SK-N-SH (cell line): Measurements from ENCODE around the gene IKZF1. TPM values are rescaled to one million over a fixed set of nuclear protein-coding genes. Genes with fewer than 3 reads are reported as not detected.

Source experiments
- CTCF ChIA-PET: fragments of 300-600, 350-600 bp; formaldehyde crosslinking; extraction: SDS; loops from one replicate; lab custom pipeline; 2021; lab: Yijun Ruan, JAX
- POLR2A ChIA-PET: fragments of 350-600 bp; sonication (Branson Sonifier 250); formaldehyde crosslinking; extraction: SDS; loops from one replicate; lab custom pipeline; 2020; ENCODE audit warnings: antibody characterized with exemption, inconsistent platforms; lab: Yijun Ruan, JAX
- DNase-seq: peaks from one replicate; pipeline ENCODE4 v3.0.0; 2012
- H2AFZ ChIP-seq: fragments of 200-600 bp; sonication (generic); 2 replicates; pipeline ENCODE4 v1.8.1; 2016; ENCODE audit warnings: antibody characterized with exemption, mild to moderate bottlenecking, low read depth
- H3F3A ChIP-seq: fragments of 200-600 bp; sonication (generic); replicated peaks from 2 replicates; pipeline ENCODE3; 2016; ENCODE audit warnings: antibody characterized with exemption, mild to moderate bottlenecking; ENCODE audit not compliant: insufficient read depth
- H3K27ac ChIP-seq, 2 experiments: fragments of 200-500 bp in 1 of 2; fragments of 200-600 bp in 1 of 2; sonication (Bioruptor generic) in 1 of 2; sonication (generic), shearing (Covaris generic) in 1 of 2; 2 replicates each; pipeline versions ENCODE4 v1.5.1 to v1.6.1; 2014 to 2016; ENCODE audit warnings: low read depth in 2 of 2, inconsistent platforms in 1 of 2, low read length in 1 of 2, mild to moderate bottlenecking in 1 of 2, mixed read lengths in 1 of 2
- H3K27me3 ChIP-seq: fragments of 200-600 bp; sonication (generic), shearing (Covaris generic); 2 replicates; pipeline ENCODE4 v1.6.1; 2016; ENCODE audit warnings: mixed run types; ENCODE audit not compliant: insufficient read depth
- H3K36me3 ChIP-seq, 2 experiments: fragments of 200-500 bp in 1 of 2; fragments of 200-600 bp in 1 of 2; sonication (Bioruptor generic) in 1 of 2; sonication (generic) in 1 of 2; replicated peaks in 1 of 2; 2 replicates each; pipeline versions ENCODE3 to v1.5.1; 2014 to 2016; ENCODE audit warnings: low read length in 1 of 2, mild to moderate bottlenecking in 1 of 2; ENCODE audit not compliant: insufficient read depth in 2 of 2, control insufficient read depth in 1 of 2
- H3K4me1 ChIP-seq, 2 experiments: fragments of 200-500 bp in 1 of 2; fragments of 200-600 bp in 1 of 2; sonication (Bioruptor generic) in 1 of 2; sonication (generic), shearing (Covaris generic) in 1 of 2; 2 replicates each; pipeline versions ENCODE4 v1.5.1 to v1.6.1; 2014 to 2016; ENCODE audit warnings: low read depth in 1 of 2, low read length in 1 of 2, mixed run types in 1 of 2; ENCODE audit not compliant: insufficient read depth in 2 of 2, control insufficient read depth in 1 of 2
- H3K4me2 ChIP-seq: fragments of 200-600 bp; sonication (generic), shearing (Covaris generic); 2 replicates; pipeline ENCODE4 v1.6.1; 2017; ENCODE audit warnings: mixed run types
- H3K4me3 ChIP-seq, 2 experiments: fragments of 200-500 bp in 1 of 2; fragments of 200-600 bp in 1 of 2; sonication (Bioruptor generic) in 1 of 2; sonication (generic), shearing (Covaris generic) in 1 of 2; 2 replicates each; pipeline versions ENCODE4 v1.5.1 to v1.8.1; 2014 to 2016; ENCODE audit warnings: low read depth in 2 of 2, inconsistent platforms in 1 of 2, low read length in 1 of 2, mild to moderate bottlenecking in 1 of 2, mixed read lengths in 1 of 2, moderate library complexity in 1 of 2
- H3K79me2 ChIP-seq: fragments of 200-600 bp; sonication (generic); 2 replicates; pipeline ENCODE4 v1.8.1; 2017; ENCODE audit warnings: mild to moderate bottlenecking; ENCODE audit not compliant: insufficient read depth
- H3K9ac ChIP-seq: fragments of 200-600 bp; sonication (generic); 2 replicates; pipeline ENCODE4 v1.6.1; 2017; ENCODE audit warnings: mixed run types
- H3K9me2 ChIP-seq: fragments of 200-600 bp; sonication (generic); 2 replicates; pipeline ENCODE4 v1.6.1; 2017; ENCODE audit warnings: mixed run types
- H3K9me3 ChIP-seq: fragments of 200-600 bp; sonication (generic); 2 replicates; pipeline ENCODE4 v1.6.1; 2017; ENCODE audit warnings: mixed run types, mild to moderate bottlenecking, moderate library complexity
- H4K20me1 ChIP-seq: fragments of 200-600 bp; sonication (generic); 2 replicates; pipeline ENCODE4 v1.6.1; 2017; ENCODE audit warnings: mild to moderate bottlenecking, mixed run types; ENCODE audit not compliant: insufficient read depth
- CHD2 ChIP-seq: fragments of 150-350 bp; IDR thresholded peaks from 2 replicates; pipeline ENCODE4 v1.6.1; 2018; ENCODE audit warnings: low read length; ENCODE audit not compliant: partially characterized antibody
- MXI1 ChIP-seq: IDR thresholded peaks from 2 replicates; pipeline ENCODE4 v1.6.1; 2012; ENCODE audit warnings: mild to moderate bottlenecking, low read depth, low read length, improper control_type of control experiment
- NRF1 ChIP-seq: IDR thresholded peaks from 2 replicates; pipeline ENCODE4 v1.6.1; 2012; ENCODE audit warnings: low read depth, mild to moderate bottlenecking, low read length
- POLR2AphosphoS5 ChIP-seq: IDR thresholded peaks from 2 replicates; pipeline ENCODE4 v1.6.1; 2012; ENCODE audit warnings: low read depth, low read length
- RFX5 ChIP-seq: IDR thresholded peaks from 2 replicates; pipeline ENCODE4 v1.6.1; 2012; ENCODE audit warnings: mild to moderate bottlenecking, improper control_type of control experiment, low read length
- SIN3A ChIP-seq: IDR thresholded peaks from 2 replicates; pipeline ENCODE4 v1.6.1; 2012; ENCODE audit warnings: low read depth, mild to moderate bottlenecking, low read length, moderate library complexity, borderline replicate concordance
- TCF12 ChIP-seq: IDR thresholded peaks from 2 replicates; pipeline ENCODE4 v1.4.0; 2012
- WGBS: methylation state at CpG from one replicate; pipeline ENCODE4 v1.1.6; 2017; ENCODE audit warnings: low lambda C conversion rate; 5-methylcytosine and 5-hydroxymethylcytosine counted together
- polyA plus RNA-seq, 3 experiments: library from polyadenylated mRNA; depleted of rRNA; stranded (reverse); fragments of >200 nt; gene quantifications; 2 replicates each; pipeline ENCODE4 v1.2.3, GENCODE V29; 2012
- TF ChIP-seq, protein P1 (sequence below): IDR thresholded peaks from 2 replicates; pipeline ENCODE4 v1.4.0; 2012; ENCODE audit warnings: low read depth, borderline replicate concordance
- TF ChIP-seq, protein P2 (sequence below): IDR thresholded peaks from 2 replicates; pipeline ENCODE4; 2012
- TF ChIP-seq, protein P3 (sequence below): IDR thresholded peaks from 2 replicates; pipeline ENCODE4 v1.4.0; 2012; ENCODE audit warnings: low read depth, borderline replicate concordance
- TF ChIP-seq, protein P4 (sequence below): IDR thresholded peaks from 2 replicates; pipeline ENCODE4 v1.6.1; 2012; ENCODE audit warnings: mild to moderate bottlenecking, low read depth, low read length, moderate library complexity

The IKZF1 gene
- polyA plus RNA-seq, 1 of the 3 experiments (the other 2 are of a cell fraction): not detected

DNA sequence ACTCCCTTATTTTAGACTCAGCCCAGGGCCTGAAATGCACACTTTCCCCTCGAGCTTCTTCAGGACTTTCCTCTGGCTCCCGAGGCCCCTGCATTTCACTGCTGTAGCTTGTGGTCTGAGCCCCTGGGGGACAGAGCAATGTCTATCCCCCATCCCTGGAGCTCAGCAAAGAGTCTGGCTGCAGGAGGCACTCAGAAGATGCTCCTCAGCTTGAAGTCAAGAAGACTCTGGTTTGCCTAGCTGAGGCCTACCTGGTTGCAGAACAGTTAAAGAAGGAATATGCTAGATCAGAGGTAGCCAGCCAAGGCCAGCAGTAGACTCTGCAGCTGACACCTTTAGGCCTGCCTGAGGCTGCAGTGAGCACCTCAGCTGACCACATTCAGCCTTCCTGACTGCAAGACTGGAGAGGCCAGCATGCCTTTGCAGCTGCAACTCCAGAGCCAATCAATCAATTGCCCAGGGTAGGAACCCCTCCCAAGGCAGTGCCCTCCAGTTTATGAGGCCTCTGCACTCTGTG is 36.9 kb upstream of the IKZF1 start (continued):
- no peak for TF ChIP-seq NRF1
- TF ChIP-seq, protein P1, sequence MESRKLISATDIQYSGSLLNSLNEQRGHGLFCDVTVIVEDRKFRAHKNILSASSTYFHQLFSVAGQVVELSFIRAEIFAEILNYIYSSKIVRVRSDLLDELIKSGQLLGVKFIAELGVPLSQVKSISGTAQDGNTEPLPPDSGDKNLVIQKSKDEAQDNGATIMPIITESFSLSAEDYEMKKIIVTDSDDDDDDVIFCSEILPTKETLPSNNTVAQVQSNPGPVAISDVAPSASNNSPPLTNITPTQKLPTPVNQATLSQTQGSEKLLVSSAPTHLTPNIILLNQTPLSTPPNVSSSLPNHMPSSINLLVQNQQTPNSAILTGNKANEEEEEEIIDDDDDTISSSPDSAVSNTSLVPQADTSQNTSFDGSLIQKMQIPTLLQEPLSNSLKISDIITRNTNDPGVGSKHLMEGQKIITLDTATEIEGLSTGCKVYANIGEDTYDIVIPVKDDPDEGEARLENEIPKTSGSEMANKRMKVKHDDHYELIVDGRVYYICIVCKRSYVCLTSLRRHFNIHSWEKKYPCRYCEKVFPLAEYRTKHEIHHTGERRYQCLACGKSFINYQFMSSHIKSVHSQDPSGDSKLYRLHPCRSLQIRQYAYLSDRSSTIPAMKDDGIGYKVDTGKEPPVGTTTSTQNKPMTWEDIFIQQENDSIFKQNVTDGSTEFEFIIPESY: no peak
- TF ChIP-seq, protein P2, sequence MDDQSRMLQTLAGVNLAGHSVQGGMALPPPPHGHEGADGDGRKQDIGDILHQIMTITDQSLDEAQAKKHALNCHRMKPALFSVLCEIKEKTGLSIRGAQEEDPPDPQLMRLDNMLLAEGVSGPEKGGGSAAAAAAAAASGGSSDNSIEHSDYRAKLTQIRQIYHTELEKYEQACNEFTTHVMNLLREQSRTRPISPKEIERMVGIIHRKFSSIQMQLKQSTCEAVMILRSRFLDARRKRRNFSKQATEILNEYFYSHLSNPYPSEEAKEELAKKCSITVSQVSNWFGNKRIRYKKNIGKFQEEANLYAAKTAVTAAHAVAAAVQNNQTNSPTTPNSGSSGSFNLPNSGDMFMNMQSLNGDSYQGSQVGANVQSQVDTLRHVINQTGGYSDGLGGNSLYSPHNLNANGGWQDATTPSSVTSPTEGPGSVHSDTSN: no peak
- no peak for TF ChIP-seq POLR2AphosphoS5
- TF ChIP-seq, protein P3, sequence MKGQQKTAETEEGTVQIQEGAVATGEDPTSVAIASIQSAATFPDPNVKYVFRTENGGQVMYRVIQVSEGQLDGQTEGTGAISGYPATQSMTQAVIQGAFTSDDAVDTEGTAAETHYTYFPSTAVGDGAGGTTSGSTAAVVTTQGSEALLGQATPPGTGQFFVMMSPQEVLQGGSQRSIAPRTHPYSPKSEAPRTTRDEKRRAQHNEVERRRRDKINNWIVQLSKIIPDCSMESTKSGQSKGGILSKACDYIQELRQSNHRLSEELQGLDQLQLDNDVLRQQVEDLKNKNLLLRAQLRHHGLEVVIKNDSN: no peak
- TF ChIP-seq TCF12: no peak

DNA sequence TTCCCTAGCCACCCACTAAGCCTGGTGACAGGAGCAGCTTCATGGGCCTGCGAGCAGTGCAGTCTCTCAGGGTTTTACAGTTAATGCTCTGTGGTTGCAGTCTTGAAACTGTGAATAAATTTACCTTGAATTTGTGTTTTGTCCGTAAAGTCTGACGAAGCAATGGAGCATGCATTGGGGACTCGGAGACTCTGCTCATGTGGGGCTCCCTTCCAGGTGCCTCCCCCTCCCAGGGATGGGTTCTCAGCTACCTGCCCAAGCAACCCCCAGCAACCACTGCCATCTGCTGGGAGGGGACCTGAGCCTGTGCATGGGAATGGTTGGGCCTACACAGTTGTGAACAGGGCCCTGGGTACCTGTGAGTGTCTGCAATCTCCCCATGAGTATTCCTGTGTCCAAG is 36.3 kb upstream of the IKZF1 start:
- Histone ChIP-seq H3K4me1 (no peaks in the 10 kb centered on the region), H3K4me2 (no peak overlapping the region), H3K4me3 (no peak overlapping the region), H2AFZ (no peak overlapping the region), H3K36me3 (no peaks in the 10 kb centered on the region), H4K20me1 (no peaks in the 10 kb centered on the region), H3K79me2 (no peaks in the 10 kb centered on the region)
- ChIA-PET CTCF (interaction anchor here (1.1 to 1.6 kb wide), 2 partner anchors 14 to 39 kb away, joined by 3 to 4 read pairs; no protein-coding TSS in a partner anchor), POLR2A (no interaction called here)
- WGBS: 18% methylated on average over 4 of the region's 4 CpGs
- DNase-seq: no peak
- TF ChIP-seq, protein P4, sequence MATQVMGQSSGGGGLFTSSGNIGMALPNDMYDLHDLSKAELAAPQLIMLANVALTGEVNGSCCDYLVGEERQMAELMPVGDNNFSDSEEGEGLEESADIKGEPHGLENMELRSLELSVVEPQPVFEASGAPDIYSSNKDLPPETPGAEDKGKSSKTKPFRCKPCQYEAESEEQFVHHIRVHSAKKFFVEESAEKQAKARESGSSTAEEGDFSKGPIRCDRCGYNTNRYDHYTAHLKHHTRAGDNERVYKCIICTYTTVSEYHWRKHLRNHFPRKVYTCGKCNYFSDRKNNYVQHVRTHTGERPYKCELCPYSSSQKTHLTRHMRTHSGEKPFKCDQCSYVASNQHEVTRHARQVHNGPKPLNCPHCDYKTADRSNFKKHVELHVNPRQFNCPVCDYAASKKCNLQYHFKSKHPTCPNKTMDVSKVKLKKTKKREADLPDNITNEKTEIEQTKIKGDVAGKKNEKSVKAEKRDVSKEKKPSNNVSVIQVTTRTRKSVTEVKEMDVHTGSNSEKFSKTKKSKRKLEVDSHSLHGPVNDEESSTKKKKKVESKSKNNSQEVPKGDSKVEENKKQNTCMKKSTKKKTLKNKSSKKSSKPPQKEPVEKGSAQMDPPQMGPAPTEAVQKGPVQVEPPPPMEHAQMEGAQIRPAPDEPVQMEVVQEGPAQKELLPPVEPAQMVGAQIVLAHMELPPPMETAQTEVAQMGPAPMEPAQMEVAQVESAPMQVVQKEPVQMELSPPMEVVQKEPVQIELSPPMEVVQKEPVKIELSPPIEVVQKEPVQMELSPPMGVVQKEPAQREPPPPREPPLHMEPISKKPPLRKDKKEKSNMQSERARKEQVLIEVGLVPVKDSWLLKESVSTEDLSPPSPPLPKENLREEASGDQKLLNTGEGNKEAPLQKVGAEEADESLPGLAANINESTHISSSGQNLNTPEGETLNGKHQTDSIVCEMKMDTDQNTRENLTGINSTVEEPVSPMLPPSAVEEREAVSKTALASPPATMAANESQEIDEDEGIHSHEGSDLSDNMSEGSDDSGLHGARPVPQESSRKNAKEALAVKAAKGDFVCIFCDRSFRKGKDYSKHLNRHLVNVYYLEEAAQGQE: no peak
- TF ChIP-seq SIN3A (no peak), RFX5 (no peak), CHD2 (no peak), MXI1 (no peak)
- TF ChIP-seq, all 33 proteins: peak for 0
- Histone ChIP-seq H3K9me2 (no peaks in the 10 kb centered on the region), H3K27me3 (no peaks in the 10 kb centered on the region), H3F3A (no peaks in the 10 kb centered on the region), H3K9ac (no peak overlapping the region), H3K9me3 (no peaks in the 10 kb centered on the region), H3K27ac (no peak overlapping the region)
